UCSD-AML1 (cell line): ENCODE measurements around the gene HIC1.

ENCODE experiments used
- DNase-seq: peaks from one replicate; lab custom pipeline; 2025; ENCODE audit not compliant: unreplicated experiment; lab: John Stamatoyannopoulos, UW

Gene HIC1

GRCh38 chr17:2058586-2059546, 4.0 kb downstream of the HIC1 start:
- DNase-seq = peak; percentile 87

- DNase-seq = no peak
Measured at GRCh38 chr17:2059547-2060384, 4.9 kb downstream of the HIC1 start.

- DNase-seq = no peak
Measured at GRCh38 chr17:2060385-2060658, 5.4 kb downstream of the HIC1 start.

- no peak for DNase-seq
Measured at GRCh38 chr17:2060681-2061440, 6.0 kb downstream of the HIC1 start.

- DNase-seq = no peak
Measured at GRCh38 chr17:2061441-2061958, 6.6 kb downstream of the HIC1 start.

GRCh38 chr17:2062571-2063183, 7.8 kb downstream of the HIC1 start:
- no peak for DNase-seq

GRCh38 chr17:2063261-2064146, 8.6 kb downstream of the HIC1 start:
- no peak for DNase-seq

GRCh38 chr17:2064147-2064489, 9.2 kb downstream of the HIC1 start:
- no peak for DNase-seq

GRCh38 chr17:2064520-2064971, 9.6 kb downstream of the HIC1 start:
- no peak for DNase-seq

GRCh38 chr17:2064980-2065785, 10.3 kb downstream of the HIC1 start:
- peak; percentile 59 for DNase-seq

GRCh38 chr17:2065949-2066400, 11.1 kb downstream of the HIC1 start:
- no peak for DNase-seq

- no peak for DNase-seq
Measured at GRCh38 chr17:2067048-2067561, 12.2 kb downstream of the HIC1 start.

- DNase-seq = no peak
Measured at GRCh38 chr17:2067608-2068024, 12.7 kb downstream of the HIC1 start.

GRCh38 chr17:2068031-2068518, 13.2 kb downstream of the HIC1 start:
- no peak for DNase-seq

- no peak for DNase-seq
Measured at GRCh38 chr17:2068519-2069051, 13.7 kb downstream of the HIC1 start.

- no peak for DNase-seq
Measured at GRCh38 chr17:2070241-2071023, 15.5 kb downstream of the HIC1 start.

- no peak for DNase-seq
Measured at GRCh38 chr17:2071024-2071385, 16.1 kb downstream of the HIC1 start.
